NT2/D1 (cell line): ENCODE results near the gene PHLPP1.

Source experiments
- SUZ12 ChIP-seq: IDR thresholded peaks from 2 replicates; pipeline ENCODE4 v1.6.1; 2011; ENCODE audit not compliant: insufficient read length, insufficient read depth; ENCODE audit errors: extremely low read depth
- YY1 ChIP-seq: IDR thresholded peaks from 2 replicates; pipeline ENCODE4 v1.6.1; 2011; ENCODE audit not compliant: insufficient read length, insufficient read depth
- ZNF274 ChIP-seq: IDR thresholded peaks from 2 replicates; pipeline ENCODE4 v1.6.1; 2011; ENCODE audit warnings: mild to moderate bottlenecking, low read depth, low read length

DNA sequence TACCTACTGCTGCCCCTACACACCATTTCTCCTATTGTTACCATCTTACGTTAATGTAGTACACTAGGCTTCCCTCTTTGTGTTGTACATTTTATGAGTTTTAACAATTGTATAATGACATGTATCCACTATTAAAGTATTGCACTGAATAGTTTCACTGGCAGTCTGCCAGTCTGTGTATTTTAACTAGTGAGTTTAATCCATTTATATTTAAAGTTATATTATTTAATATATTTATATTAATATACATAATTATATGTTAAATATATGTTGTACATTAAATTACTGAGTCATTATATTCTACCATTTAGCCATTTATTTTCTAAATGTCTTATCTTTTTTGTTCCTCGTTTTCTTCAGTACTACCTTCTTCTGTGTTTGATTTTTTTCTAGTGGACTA is 44.8 kb upstream of the PHLPP1 start:
- TF ChIP-seq SUZ12, result no peak
- no peak for TF ChIP-seq YY1
- no peak for TF ChIP-seq ZNF274
